AG04450 (cell line): ENCODE data around the gene CDK14. TPM values are rescaled to one million over a fixed set of nuclear protein-coding genes. Genes with fewer than 3 reads are reported as not detected.

ENCODE experiments used
- CTCF ChIA-PET: fragments of 300-600, 350-600 bp; formaldehyde crosslinking; extraction: SDS; loops from one replicate; lab custom pipeline; 2022; ENCODE audit warnings: antibody characterized with exemption, inconsistent platforms; lab: Charles Lee
- POLR2A ChIA-PET: fragments of 350-600 bp; formaldehyde crosslinking; extraction: SDS; loops from one replicate; lab custom pipeline; 2021; ENCODE audit warnings: antibody characterized with exemption, inconsistent platforms; lab: Yijun Ruan, JAX
- DNase-seq: peaks from one replicate; pipeline ENCODE4 v3.0.0-alpha.2; 2011; ENCODE audit warnings: low read depth, low spot score
- H3K27ac ChIP-seq: one replicate; pipeline ENCODE4 v1.5.1; 2012; ENCODE audit warnings: low read depth, low read length, control low read depth
- H3K27me3 ChIP-seq: one replicate; pipeline ENCODE4 v1.6.0; 2012; ENCODE audit warnings: low read length; ENCODE audit not compliant: control insufficient read depth, insufficient read depth
- H3K4me3 ChIP-seq: 2 replicates; pipeline ENCODE4 v1.5.1; 2011; ENCODE audit warnings: mild to moderate bottlenecking, low read depth, low read length, control low read depth
- H3K9me3 ChIP-seq: 2 replicates; pipeline ENCODE4 v1.5.1; 2012; ENCODE audit warnings: low read length; ENCODE audit not compliant: control insufficient read depth, insufficient read depth
- polyA plus RNA-seq: library from polyadenylated mRNA; depleted of rRNA; stranded (reverse); fragments of >200 nt; gene quantifications from 2 replicates; pipeline ENCODE4 v1.2.3, GENCODE V29; 2011
- TF ChIP-seq, protein P1 (sequence below): IDR thresholded peaks from 2 replicates; pipeline ENCODE4 v1.5.1; 2011; ENCODE audit warnings: low read depth, low read length, control low read depth, inconsistent platforms

Gene CDK14
- polyA plus RNA-seq, 1 experiment = 28.4 TPM

GRCh38 chr7:91162436-91162835 is 566.3 kb downstream of the CDK14 start:
- H3K27me3 ChIP-seq = no peaks in the 10 kb centered on the region
- CTCF ChIA-PET = no interaction called here

DNA sequence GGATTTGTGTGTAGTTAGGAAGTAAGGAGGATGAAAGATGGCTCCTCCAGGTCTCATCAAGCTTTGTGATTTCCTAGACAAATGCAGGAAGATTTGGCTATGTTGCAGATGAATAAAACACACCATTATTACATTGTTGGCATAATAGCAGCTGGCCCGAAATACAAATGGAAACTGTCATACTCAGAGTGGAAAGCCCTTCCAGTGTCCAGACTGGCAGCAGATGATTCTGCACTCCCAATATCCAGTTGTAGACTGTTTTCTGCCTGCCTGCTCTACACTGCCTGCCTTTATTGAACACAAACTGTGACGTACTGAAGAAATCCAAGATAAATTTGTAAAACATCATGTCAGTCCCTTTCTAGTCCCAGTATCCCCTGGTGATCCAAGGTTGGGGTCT is 568.4 kb downstream of the CDK14 start:
- Histone ChIP-seq H3K27ac (peak overlapping the region; percentile 63), H3K4me3 (no peak overlapping the region), H3K9me3 (no peaks in the 10 kb centered on the region), H3K27me3 (no peaks in the 10 kb centered on the region)
- POLR2A ChIA-PET = interaction anchor here (0.6 to 1.1 kb wide), 2 partner anchors 52 to 64 kb away, joined by 3 to 4 read pairs; no protein-coding TSS in a partner anchor
- CTCF ChIA-PET = interaction anchor here (1.7 kb wide), 1 partner anchor 75 kb away, joined by 5 read pairs; no protein-coding TSS in a partner anchor
- no peak for DNase-seq
- TF ChIP-seq, protein P1, sequence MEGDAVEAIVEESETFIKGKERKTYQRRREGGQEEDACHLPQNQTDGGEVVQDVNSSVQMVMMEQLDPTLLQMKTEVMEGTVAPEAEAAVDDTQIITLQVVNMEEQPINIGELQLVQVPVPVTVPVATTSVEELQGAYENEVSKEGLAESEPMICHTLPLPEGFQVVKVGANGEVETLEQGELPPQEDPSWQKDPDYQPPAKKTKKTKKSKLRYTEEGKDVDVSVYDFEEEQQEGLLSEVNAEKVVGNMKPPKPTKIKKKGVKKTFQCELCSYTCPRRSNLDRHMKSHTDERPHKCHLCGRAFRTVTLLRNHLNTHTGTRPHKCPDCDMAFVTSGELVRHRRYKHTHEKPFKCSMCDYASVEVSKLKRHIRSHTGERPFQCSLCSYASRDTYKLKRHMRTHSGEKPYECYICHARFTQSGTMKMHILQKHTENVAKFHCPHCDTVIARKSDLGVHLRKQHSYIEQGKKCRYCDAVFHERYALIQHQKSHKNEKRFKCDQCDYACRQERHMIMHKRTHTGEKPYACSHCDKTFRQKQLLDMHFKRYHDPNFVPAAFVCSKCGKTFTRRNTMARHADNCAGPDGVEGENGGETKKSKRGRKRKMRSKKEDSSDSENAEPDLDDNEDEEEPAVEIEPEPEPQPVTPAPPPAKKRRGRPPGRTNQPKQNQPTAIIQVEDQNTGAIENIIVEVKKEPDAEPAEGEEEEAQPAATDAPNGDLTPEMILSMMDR = no peak

More at GRCh38 chr7:91162436-91162835, 566.3 kb downstream of the CDK14 start:
- DNase-seq = no peak
- POLR2A ChIA-PET = no interaction called here
- Histone ChIP-seq H3K9me3 (no peaks in the 10 kb centered on the region), H3K4me3 (no peak overlapping the region), H3K27ac (no peak overlapping the region)
- TF ChIP-seq, protein P1 = no peak

- TF ChIP-seq, protein P1 = no peak
- POLR2A ChIA-PET = interaction anchor here (1.1 kb wide), 1 partner anchor 64 kb away, joined by 3 read pairs; no protein-coding TSS in a partner anchor
- no peak overlapping the region for H3K4me3 ChIP-seq
- no peaks in the 10 kb centered on the region for H3K27me3 ChIP-seq
- H3K27ac ChIP-seq = peak overlapping the region; percentile 71
- CTCF ChIA-PET = interaction anchor here (1.7 kb wide), 1 partner anchor 75 kb away, joined by 5 read pairs; no protein-coding TSS in a partner anchor
- no peaks in the 10 kb centered on the region for H3K9me3 ChIP-seq
- DNase-seq = peak; percentile 55
Measured at GRCh38 chr7:91165006-91165845, 569.1 kb downstream of the CDK14 start.

GRCh38 chr7:91165846-91166230 is 569.7 kb downstream of the CDK14 start:
- H3K27ac ChIP-seq = no peak overlapping the region
- no peaks in the 10 kb centered on the region for H3K27me3 ChIP-seq
- no peaks in the 10 kb centered on the region for H3K9me3 ChIP-seq
- TF ChIP-seq, protein P1 = no peak
- no peak overlapping the region for H3K4me3 ChIP-seq
- POLR2A ChIA-PET = no interaction called here
- DNase-seq = no peak
- CTCF ChIA-PET = no interaction called here
